GM20000 (cell line): ENCODE measurements around the gene FAM20B.

ENCODE experiments used
- DNase-seq: peaks from one replicate; pipeline ENCODE4 v3.0.0; 2012; ENCODE audit warnings: low spot score
- CTCF ChIP-seq: IDR thresholded peaks from 2 replicates; pipeline ENCODE4 v1.5.1; 2012; ENCODE audit warnings: mild to moderate bottlenecking, control low read depth; ENCODE audit errors: extremely low read depth, missing control alignments

Gene FAM20B

GRCh38 chr1:179120736-179121135, 95.0 kb downstream of the FAM20B start:
- no peak for TF ChIP-seq CTCF
- DNase-seq: no peak

GRCh38 chr1:179121159-179121938, 95.7 kb downstream of the FAM20B start:
- peak; percentile 37 for DNase-seq
- TF ChIP-seq CTCF: no peak

- TF ChIP-seq CTCF: no peak
- no peak for DNase-seq
These were observed 99.2 kb downstream of the FAM20B start for GRCh38 chr1:179124873-179125272.
